H1 (cell line): ENCODE results near the gene LSR. TPM values are rescaled to one million over a fixed set of nuclear protein-coding genes. Genes with fewer than 3 reads are reported as not detected.

Experiments used
- CTCF ChIA-PET: fragments of 300-600 bp; sonication (Branson Sonifier 250); formaldehyde crosslinking; loops from one replicate; lab custom pipeline; 2021; ENCODE audit not compliant: partially characterized antibody; lab: Charles Lee
- POLR2A ChIA-PET: fragments of 300-600 bp; sonication (Branson Sonifier 250); formaldehyde crosslinking; loops from one replicate; lab custom pipeline; 2021; ENCODE audit warnings: inconsistent platforms; ENCODE audit not compliant: partially characterized antibody; lab: Charles Lee
- DNase-seq, 2 experiments: peaks; one replicate each; pipeline versions ENCODE4 v3.0.0 to v3.0.0-alpha.2; 2010 to 2022; ENCODE audit warnings: low spot score in 2 of 2, low read depth in 1 of 2, mixed read lengths in 1 of 2
- FAIRE-seq: peaks from 2 replicates; lab custom pipeline; 2011; peaks lifted over from hg19 to GRCh38; lab: Jason Lieb, UNC
- H2AFZ ChIP-seq: 2 replicates; pipeline ENCODE4 v1.8.1; 2012; ENCODE audit warnings: low read length, inconsistent platforms
- H2AK5ac ChIP-seq: 2 replicates; pipeline ENCODE4 v1.6.1; 2013; ENCODE audit warnings: low read depth, low read length
- H2BK120ac ChIP-seq: replicated peaks from 2 replicates; pipeline ENCODE3; 2013; ENCODE audit warnings: low read depth, low read length, inconsistent platforms
- H2BK12ac ChIP-seq: 2 replicates; pipeline ENCODE4 v1.6.1; 2013; ENCODE audit warnings: low read depth, low read length
- H2BK15ac ChIP-seq: 2 replicates; pipeline ENCODE4 v1.6.1; 2013; ENCODE audit warnings: low read length
- H2BK20ac ChIP-seq: 2 replicates; pipeline ENCODE4 v1.6.1; 2013; ENCODE audit warnings: low read length
- H2BK5ac ChIP-seq: 2 replicates; pipeline ENCODE4 v1.6.1; 2013; ENCODE audit warnings: low read depth, low read length
- H3K14ac ChIP-seq: 2 replicates; pipeline ENCODE4 v1.6.1; 2013; ENCODE audit warnings: inconsistent platforms; ENCODE audit not compliant: insufficient read length
- H3K18ac ChIP-seq: 2 replicates; pipeline ENCODE4 v1.6.1; 2013; ENCODE audit warnings: low read length; ENCODE audit errors: extremely low read depth
- H3K23ac ChIP-seq: 2 replicates; pipeline ENCODE4 v1.6.1; 2013; ENCODE audit warnings: inconsistent platforms; ENCODE audit not compliant: insufficient read length
- H3K23me2 ChIP-seq: 2 replicates; pipeline ENCODE4 v1.6.1; 2013; ENCODE audit warnings: low read depth, low read length
- H3K27ac ChIP-seq: 2 replicates; pipeline ENCODE4 v1.6.1; 2011; ENCODE audit warnings: low read depth, low read length, inconsistent platforms
- H3K27me3 ChIP-seq, 4 experiments: replicated peaks in 1 of 4; 1 replicate in 1 of 4; 2 replicates in 3 of 4; pipeline versions ENCODE4 v1.6.1 to v1.8.1; 2011 to 2013; ENCODE audit warnings: low read length in 3 of 4, mild to moderate bottlenecking in 3 of 4, inconsistent platforms in 2 of 4, mixed read lengths in 2 of 4, moderate library complexity in 1 of 4; ENCODE audit not compliant: control insufficient read depth in 3 of 4, insufficient read depth in 3 of 4; ENCODE audit errors: extremely low read depth in 1 of 4
- H3K36me3 ChIP-seq, 4 experiments: 2 replicates each; pipeline versions ENCODE4 v1.6.1 to v1.8.1; 2011 to 2013; ENCODE audit warnings: mild to moderate bottlenecking in 4 of 4, low read length in 3 of 4, moderate library complexity in 2 of 4, control low read depth in 1 of 4, inconsistent platforms in 1 of 4; ENCODE audit not compliant: insufficient read depth in 4 of 4, control insufficient read depth in 2 of 4
- H3K4ac ChIP-seq: replicated peaks from 2 replicates; pipeline ENCODE3; 2013; ENCODE audit warnings: low read length, low read depth, mixed read lengths, inconsistent platforms; ENCODE audit not compliant: insufficient read length
- H3K4me1 ChIP-seq, 4 experiments: replicated peaks in 1 of 4; 1 replicate in 1 of 4; 2 replicates in 3 of 4; pipeline versions ENCODE4 v1.6.1 to v1.8.1; 2011 to 2013; ENCODE audit warnings: low read length in 3 of 4, inconsistent platforms in 2 of 4, mixed read lengths in 1 of 4; ENCODE audit not compliant: insufficient read depth in 4 of 4, control insufficient read depth in 3 of 4
- H3K4me2 ChIP-seq, 2 experiments: 2 replicates each; pipeline versions ENCODE4 v1.6.1 to v1.8.1; 2011 to 2013; ENCODE audit warnings: low read depth in 2 of 2, low read length in 2 of 2, control low read depth in 1 of 2, inconsistent platforms in 1 of 2, mild to moderate bottlenecking in 1 of 2; ENCODE audit not compliant: insufficient read depth in 1 of 2
- H3K4me3 ChIP-seq, 4 experiments: fragments of 200-600, 300-600 bp in 1 of 4; sonication (generic), shearing (Covaris generic), sonication (Bioruptor Twin) in 1 of 4; 2 replicates each; pipeline versions ENCODE4 v1.5.1 to v1.8.1; 2011 to 2016; ENCODE audit warnings: low read length in 4 of 4, low read depth in 3 of 4, control low read depth in 2 of 4, inconsistent platforms in 2 of 4, mild to moderate bottlenecking in 2 of 4, mixed read lengths in 1 of 4, moderate library complexity in 1 of 4; ENCODE audit not compliant: insufficient read depth in 2 of 4; ENCODE audit errors: extremely low read depth in 1 of 4
- H3K56ac ChIP-seq: replicated peaks from 2 replicates; pipeline ENCODE3; 2013; ENCODE audit warnings: low read depth, mild to moderate bottlenecking, mixed read lengths, low read length, inconsistent platforms; ENCODE audit not compliant: insufficient read length
- H3K79me1 ChIP-seq: 2 replicates; pipeline ENCODE4 v1.6.1; 2013; ENCODE audit warnings: low read depth, low read length, control low read depth
- H3K79me2 ChIP-seq, 2 experiments: 2 replicates each; pipeline versions ENCODE4 v1.6.1 to v1.8.1; 2012 to 2013; ENCODE audit warnings: low read length in 2 of 2, mild to moderate bottlenecking in 2 of 2, inconsistent platforms in 1 of 2; ENCODE audit not compliant: insufficient read depth in 2 of 2, control insufficient read depth in 1 of 2
- H3K9ac ChIP-seq, 4 experiments: replicated peaks in 1 of 4; 1 replicate in 1 of 4; 2 replicates in 3 of 4; pipeline versions ENCODE4 v1.6.1 to v1.8.1; 2011 to 2013; ENCODE audit warnings: low read depth in 3 of 4, low read length in 3 of 4, control low read depth in 2 of 4, mild to moderate bottlenecking in 2 of 4, moderate library complexity in 2 of 4, inconsistent platforms in 1 of 4; ENCODE audit errors: extremely low read depth in 1 of 4
- H3K9me3 ChIP-seq, 2 experiments: 2 replicates each; pipeline versions ENCODE4 v1.6.1 to v1.8.1; 2012 to 2013; ENCODE audit warnings: mild to moderate bottlenecking in 2 of 2, moderate library complexity in 2 of 2, control low read depth in 1 of 2, inconsistent platforms in 1 of 2, low read depth in 1 of 2, low read length in 1 of 2, mixed read lengths in 1 of 2; ENCODE audit not compliant: insufficient read depth in 2 of 2
- H4K20me1 ChIP-seq, 2 experiments: replicated peaks in 1 of 2; 2 replicates each; pipeline versions ENCODE3 to v1.8.1; 2011 to 2013; ENCODE audit warnings: inconsistent platforms in 2 of 2, low read length in 2 of 2, mild to moderate bottlenecking in 1 of 2; ENCODE audit not compliant: insufficient read depth in 2 of 2, control insufficient read depth in 1 of 2
- H4K5ac ChIP-seq: 2 replicates; pipeline ENCODE4 v1.6.1; 2013; ENCODE audit warnings: low read length, low read depth, mixed read lengths, inconsistent platforms; ENCODE audit not compliant: insufficient read length
- H4K8ac ChIP-seq: 2 replicates; pipeline ENCODE4 v1.8.0; 2013; ENCODE audit warnings: mild to moderate bottlenecking, moderate library complexity, low read length, inconsistent platforms; ENCODE audit not compliant: insufficient read depth; ENCODE audit errors: extremely low read depth
- H4K91ac ChIP-seq: replicated peaks from 2 replicates; pipeline ENCODE3; 2013; ENCODE audit warnings: low read length, mixed read lengths, inconsistent platforms; ENCODE audit not compliant: insufficient read length
- ATF3 ChIP-seq: IDR thresholded peaks from 2 replicates; pipeline ENCODE4 v1.6.1; 2011; ENCODE audit warnings: low read depth, mild to moderate bottlenecking, low read length; ENCODE audit not compliant: insufficient read depth
- CBX5 ChIP-seq: fragments of 300-800, 300-1000 bp; sonication (generic); IDR thresholded peaks from 2 replicates; pipeline ENCODE4 v1.7.1; 2016; ENCODE audit warnings: antibody characterized with exemption, low read length, low read depth
- CHD1 ChIP-seq: IDR thresholded peaks from 2 replicates; pipeline ENCODE4 v1.6.1; 2012; ENCODE audit warnings: low read depth, low read length, improper control_type of control experiment
- CTBP2 ChIP-seq: IDR thresholded peaks from 2 replicates; pipeline ENCODE4 v1.7.0; 2011; ENCODE audit warnings: borderline replicate concordance, mild to moderate bottlenecking, moderate library complexity, mixed read lengths, low read length; ENCODE audit not compliant: insufficient read depth, insufficient read length
- EP300 ChIP-seq, 2 experiments: IDR thresholded peaks; 1 replicate in 1 of 2; 2 replicates in 1 of 2; pipeline ENCODE4 v1.6.1; 2011 to 2012; ENCODE audit warnings: low read depth in 2 of 2, low read length in 2 of 2, mild to moderate bottlenecking in 2 of 2, borderline replicate concordance in 1 of 2, inconsistent platforms in 1 of 2, moderate library complexity in 1 of 2
- HDAC2 ChIP-seq, 2 experiments: fragments of 300-600 bp in 1 of 2; sonication (generic) in 1 of 2; IDR thresholded peaks; 2 replicates each; pipeline ENCODE4 v1.6.1; 2011 to 2012; ENCODE audit warnings: low read depth in 2 of 2, low read length in 2 of 2, mild to moderate bottlenecking in 2 of 2, moderate library complexity in 2 of 2, borderline replicate concordance in 1 of 2, inconsistent platforms in 1 of 2
- KDM5A ChIP-seq: fragments of 200-600 bp; IDR thresholded peaks from 2 replicates; pipeline ENCODE4 v1.7.1; 2012; ENCODE audit warnings: mild to moderate bottlenecking, low read length, inconsistent platforms, mixed read lengths
- MAX ChIP-seq: IDR thresholded peaks from 2 replicates; pipeline ENCODE4 v1.6.1; 2012; ENCODE audit warnings: inconsistent platforms
- SP2 ChIP-seq: IDR thresholded peaks from 2 replicates; pipeline ENCODE4 v1.6.1; 2012; ENCODE audit warnings: mild to moderate bottlenecking, low read length, inconsistent platforms
- TAF7 ChIP-seq: optimal IDR thresholded peaks from 2 replicates; pipeline ENCODE3; 2011; ENCODE audit warnings: low read depth, mild to moderate bottlenecking, inconsistent platforms, low read length, moderate library complexity, borderline replicate concordance
- ZNF274 ChIP-seq: IDR thresholded peaks from 2 replicates; pipeline ENCODE4 v1.7.0; 2012; ENCODE audit warnings: low read length, borderline replicate concordance; ENCODE audit errors: extremely low read depth
- WGBS, 2 experiments: shearing (Covaris generic) in 1 of 2; methylation state at CpG; one replicate each; pipeline versions ENCODE4 v1.1.6 to v1.1.7; 2013 to 2015; ENCODE audit warnings: low lambda C conversion rate in 2 of 2, mixed read lengths in 2 of 2, inconsistent platforms in 1 of 2, low coverage in 1 of 2, missing lambda C conversion rate in 1 of 2; ENCODE audit not compliant: insufficient replicate concordance in 2 of 2, insufficient coverage in 1 of 2, insufficient read length in 1 of 2; ENCODE audit errors: extremely low coverage in 1 of 2, missing lambda C conversion rate in 1 of 2; 5-methylcytosine and 5-hydroxymethylcytosine counted together
- polyA plus RNA-seq, 7 experiments: library from polyadenylated mRNA; depleted of rRNA in 3 of 7; stranded (reverse) in 5 of 7; unstranded in 2 of 7; fragments of >200 nt in 5 of 7; fragments of 200-250 nt in 2 of 7; gene quantifications; 1 replicate in 5 of 7; 2 replicates in 1 of 7; 4 replicates in 1 of 7; pipeline versions ENCODE4 v1.2.1 to v1.2.3, GENCODE V29; 2011 to 2013; ENCODE audit warnings: missing spikeins in 2 of 7, mixed read lengths in 2 of 7
- total RNA-seq: library from RNA; stranded (reverse); fragmentation: NEBNext Ultra II Directional; extraction: Animal tissue kit (Norgen Biotek cat#: 25700); gene quantifications from 2 replicates; pipeline ENCODE4 v1.2.1, GENCODE V29; 2021

Gene LSR
- total and polyA plus RNA-seq, 2 of the 8 experiments (the other 6 are each of a cell fraction or from before 2014, with no cell fraction given), result 159 to 186 TPM

GRCh38 chr19:35298561-35298972, 49.8 kb downstream of the LSR start:
- Histone ChIP-seq H4K20me1 (peaks cover 0 to 21% of the 10 kb centered on the region in 2 experiments), H4K5ac (no peak overlapping the region), H2BK12ac (peak overlapping the region; percentile 6; the same call in 1 of the 2 replicates), H3K9me3 (no peaks in the 10 kb centered on the region; a peak in 1 of 4 replicates), H2AFZ (no peak overlapping the region), H3K9ac (no peak overlapping the region; a peak in 1 of 7 replicates), H4K91ac (peak overlapping the region; percentile 95), H3K14ac (no peak overlapping the region), H3K4ac (peak overlapping the region; percentile 57), H3K79me1 (peaks cover 3% of the 10 kb centered on the region; the same call in 1 of the 2 replicates), H3K56ac (peak overlapping the region; percentile 100), H3K4me1 (peaks cover 0 to 13% (median 6%) of the 10 kb centered on the region in 4 experiments; a peak in 6 of 7 replicates), H3K27me3 (peaks cover 0 to 12% (median 2%) of the 10 kb centered on the region in 4 experiments; a peak in 1 of 7 replicates), H3K36me3 (no peaks in the 10 kb centered on the region; a peak in 1 of 8 replicates), H3K18ac (no peak overlapping the region), H2BK20ac (peak overlapping the region; percentile 63), H4K8ac (no peak overlapping the region), H2AK5ac (peak overlapping the region; percentile 98), H3K4me2 (no peak overlapping the region; a peak in 1 of 4 replicates), H3K27ac (no peak overlapping the region), H3K23ac (no peak overlapping the region), H3K79me2 (no peaks in the 10 kb centered on the region), H2BK120ac (peak overlapping the region; percentile 49), H3K23me2 (peaks cover 24% of the 10 kb centered on the region; the same call in 1 of the 2 replicates), H2BK5ac (peak overlapping the region; percentile 21; the same call in 1 of the 2 replicates), H3K4me3 (no peak overlapping the region), H2BK15ac (peak overlapping the region; percentile 23)
- CTCF ChIA-PET, result no interaction called here
- DNase-seq, result no peak
- no peak for FAIRE-seq
- POLR2A ChIA-PET, result no interaction called here
- 90 to 100% methylated on average over 2 to 5 of the region's 5 CpGs for WGBS, 2 experiments
- TF ChIP-seq ATF3 (no peak), HDAC2 (IDR thresholded peaks at IDR 0.05; ENCODE audit: borderline replicate concordance in 1 of 2, low read depth in 2 of 2, low read length in 2 of 2) (no peak), KDM5A (no peak), ZNF274 (no peak), SP2 (no peak), EP300 (IDR thresholded peaks at IDR 0.05; ENCODE audit: borderline replicate concordance in 1 of 2, low read depth in 2 of 2, low read length in 2 of 2) (no peak), MAX (no peak), CHD1 (no peak), CTBP2 (no peak), TAF7 (no peak), CBX5 (no peak)
